DOHH2 (cell line): ENCODE results near the gene HAND2.

Source experiments
- CTCF ChIP-seq: fragments of 200-600 bp; sonication (generic); IDR thresholded peaks from one replicate; pipeline ENCODE4 v1.5.1; 2014; ENCODE audit warnings: antibody characterized with exemption, mild to moderate bottlenecking, low read depth, low read length; ENCODE audit not compliant: poor library complexity, severe bottlenecking
- EZH2phosphoT487 ChIP-seq: fragments of 200-600 bp; sonication (generic); IDR thresholded peaks from 2 replicates; pipeline ENCODE4 v1.6.1; 2017; ENCODE audit warnings: borderline replicate concordance, mild to moderate bottlenecking, antibody characterized with exemption, low read length, moderate library complexity, mixed read lengths

DNA sequence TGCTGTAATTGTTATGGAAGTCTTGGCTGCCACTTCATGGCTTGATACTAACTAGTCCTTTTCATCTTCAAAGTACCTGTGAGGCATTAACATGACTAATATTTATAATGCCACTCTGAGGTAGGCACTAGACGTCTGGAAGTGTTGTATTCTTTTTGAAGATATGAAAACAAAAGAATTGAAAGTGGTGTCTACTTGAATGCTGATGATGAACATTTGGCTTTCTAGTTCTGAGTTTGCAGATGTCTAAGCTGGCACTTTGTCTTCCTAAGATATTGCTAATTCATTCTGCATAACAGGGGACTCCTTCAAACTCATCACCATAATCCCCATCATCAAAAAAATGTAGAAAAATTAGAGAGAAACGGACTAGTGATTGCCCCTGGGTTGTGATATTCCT lies 41.6 kb upstream of the HAND2 start:
- TF ChIP-seq CTCF (no peak), EZH2phosphoT487 (no peak)
